GM21423 (cell line): ENCODE results near the gene GSG1L.

Experiments
- ATAC-seq: cut with Tn5 transposase; IDR thresholded peaks from one replicate; pipeline ENCODE4 v1.9.1; 2021; ENCODE audit warnings: mild to moderate bottlenecking, moderate library complexity; ENCODE audit not compliant: unreplicated experiment

GSG1L gene

DNA sequence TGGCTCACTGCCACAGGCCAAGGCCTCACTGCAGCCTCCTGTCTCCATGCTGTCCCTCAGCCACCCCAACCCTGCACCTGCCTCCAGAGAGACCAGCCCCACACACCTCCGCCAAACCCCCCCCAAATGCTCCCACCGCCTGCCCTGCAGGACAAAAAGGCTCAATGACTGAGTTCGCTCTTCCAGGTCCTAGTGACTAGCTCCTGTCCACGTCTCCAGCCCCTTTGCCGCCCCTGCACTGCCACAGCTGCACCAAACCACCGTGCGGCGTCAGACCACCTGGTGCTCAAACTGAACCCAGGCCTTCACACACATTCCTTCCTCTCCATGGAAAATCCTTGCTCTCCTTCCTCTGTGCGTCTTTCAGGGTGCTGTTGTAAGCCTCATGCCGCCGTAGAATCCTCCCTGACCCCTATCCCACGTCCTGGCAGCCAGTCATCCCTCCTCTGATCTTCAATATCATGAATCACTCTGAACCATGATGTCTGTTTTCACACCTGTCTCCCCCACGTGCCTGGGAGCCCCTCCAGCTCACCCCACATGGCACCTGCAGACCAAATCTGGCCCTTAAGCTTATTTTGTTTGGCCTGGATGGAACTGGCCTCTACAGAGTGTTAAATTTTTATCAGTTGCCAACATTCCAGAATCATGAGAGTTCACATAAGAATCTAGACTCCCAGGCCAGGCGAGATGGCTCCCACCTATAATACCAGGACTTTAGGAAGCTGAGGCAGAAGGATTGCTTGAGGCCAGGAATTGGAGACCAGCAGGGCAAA, 4.3 kb upstream of the GSG1L start:
- no peak for ATAC-seq

DNA sequence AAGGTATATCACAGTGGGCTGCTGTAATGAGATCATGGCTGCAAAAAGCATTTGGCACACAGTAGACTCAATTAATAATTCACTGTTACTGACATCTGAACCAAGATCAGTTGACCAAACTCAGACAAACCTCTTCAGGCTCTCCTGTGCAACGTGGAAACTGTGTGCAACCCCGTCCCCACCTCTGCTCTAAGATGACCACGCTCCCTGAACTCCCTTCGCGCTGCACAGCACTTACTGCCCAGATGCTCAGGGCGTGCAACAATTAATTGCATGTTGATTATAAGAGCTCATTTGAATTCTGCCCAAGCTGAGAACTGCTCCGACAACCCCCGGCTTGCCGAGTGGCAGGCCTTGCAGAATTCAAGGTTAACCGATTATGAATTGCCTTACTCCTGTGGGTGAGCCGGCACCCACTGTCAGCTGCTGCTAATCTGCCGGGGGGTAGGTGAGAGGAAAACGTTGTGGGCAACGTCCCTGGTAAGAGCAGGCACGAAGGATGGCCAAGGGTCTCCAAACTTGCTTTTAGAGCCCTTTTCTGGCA, 1.3 kb upstream of the GSG1L start:
- ATAC-seq = no peak

DNA sequence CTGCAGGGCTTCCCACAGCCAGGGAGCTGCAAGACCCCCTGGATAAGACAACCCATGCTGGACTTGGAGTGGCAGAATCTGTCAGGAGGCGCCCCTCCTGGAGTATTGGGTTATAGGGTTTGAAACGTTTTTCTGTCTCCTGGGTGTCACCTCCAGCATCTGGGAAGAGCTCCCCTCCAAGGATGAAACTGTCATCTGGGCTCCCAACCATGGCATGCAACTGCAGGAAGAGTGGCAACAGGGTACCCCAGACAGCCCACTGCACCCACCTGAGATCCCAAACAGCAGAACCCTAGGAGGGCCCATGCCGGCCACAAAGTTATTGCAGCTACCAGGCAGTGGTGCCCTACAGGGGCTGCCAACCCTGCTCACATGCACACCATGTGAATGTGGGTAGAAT, 636 bp upstream of the GSG1L start:
- no peak for ATAC-seq

DNA sequence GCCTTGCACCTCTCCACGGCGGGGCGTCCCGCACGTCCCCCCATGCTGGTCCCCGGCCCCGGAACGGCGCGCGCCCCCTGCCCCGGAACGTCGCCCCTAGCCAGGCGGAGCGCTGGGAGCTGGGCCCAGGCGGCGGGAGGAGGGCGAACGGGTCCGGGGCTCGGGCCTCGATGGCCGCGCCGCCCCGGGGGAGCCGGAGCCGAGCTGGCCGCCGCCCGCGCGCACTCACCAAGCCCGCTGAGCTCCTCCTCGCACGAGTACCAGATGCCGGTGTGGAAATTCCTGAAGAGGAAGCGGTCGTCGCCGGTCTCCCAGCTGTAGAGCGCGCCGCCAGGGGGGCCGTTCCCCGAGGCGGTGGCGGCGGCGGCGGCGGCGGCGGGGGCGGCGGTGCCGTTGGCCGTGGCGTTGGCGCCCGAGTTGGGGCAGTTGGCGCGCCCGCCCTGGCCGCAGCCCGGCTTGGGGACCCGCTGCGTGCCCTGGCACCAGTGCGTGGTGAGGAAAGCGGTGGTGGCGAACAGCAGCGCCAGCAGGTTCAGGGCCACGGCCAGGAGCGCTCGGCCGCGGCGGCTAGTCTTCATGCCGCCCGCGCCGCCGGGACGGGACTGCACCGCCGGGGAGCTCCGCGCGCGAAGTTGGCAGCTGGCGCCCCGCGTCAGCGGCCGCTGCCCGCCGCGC, 530 bp downstream of the GSG1L start:
- ATAC-seq = no peak

- no peak for ATAC-seq
These were observed 1.2 kb downstream of the GSG1L start for GRCh38 chr16:28062261-28062846.

- ATAC-seq = no peak
These were observed 2.0 kb downstream of the GSG1L start for GRCh38 chr16:28061352-28062101.

DNA sequence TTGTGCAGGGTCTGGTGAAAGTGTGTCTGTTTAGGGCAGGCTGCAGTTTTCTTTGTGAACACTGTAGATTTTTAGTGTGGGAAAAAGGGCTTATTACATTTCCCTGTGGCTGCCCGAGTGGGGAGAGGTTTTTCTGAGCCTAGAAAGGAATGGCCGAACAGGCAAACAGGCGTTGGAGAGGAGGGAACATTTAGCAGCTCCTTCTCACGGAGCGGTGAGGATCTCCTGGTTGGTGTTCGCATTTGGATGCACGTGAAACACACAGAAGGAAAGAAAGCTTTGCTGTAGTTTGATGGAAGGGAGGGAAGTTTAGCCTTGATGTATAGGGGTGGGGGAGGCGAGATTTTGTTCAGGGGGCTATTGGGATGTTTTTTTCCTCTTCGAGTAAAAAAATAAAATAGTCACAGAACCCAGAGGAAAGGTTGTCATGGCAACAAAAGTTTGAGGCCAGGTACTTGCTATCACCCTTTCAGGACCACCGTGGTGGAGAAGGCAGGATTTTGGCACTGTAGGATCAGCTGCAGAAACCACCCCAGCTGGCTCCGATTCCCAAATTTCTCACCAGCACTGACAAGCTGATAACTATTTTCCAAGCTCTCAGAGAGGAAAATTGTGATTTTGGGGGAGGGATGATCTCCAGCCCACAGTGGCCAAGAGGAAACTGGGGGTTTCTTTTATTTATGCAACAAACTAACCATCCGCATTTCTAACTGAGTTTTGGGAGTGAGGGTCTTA, 3.5 kb downstream of the GSG1L start:
- no peak for ATAC-seq

- ATAC-seq = no peak
These were observed 4.5 kb downstream of the GSG1L start for GRCh38 chr16:28058839-28059589.

- no peak for ATAC-seq
These were observed 5.6 kb downstream of the GSG1L start for GRCh38 chr16:28057949-28058348.

DNA sequence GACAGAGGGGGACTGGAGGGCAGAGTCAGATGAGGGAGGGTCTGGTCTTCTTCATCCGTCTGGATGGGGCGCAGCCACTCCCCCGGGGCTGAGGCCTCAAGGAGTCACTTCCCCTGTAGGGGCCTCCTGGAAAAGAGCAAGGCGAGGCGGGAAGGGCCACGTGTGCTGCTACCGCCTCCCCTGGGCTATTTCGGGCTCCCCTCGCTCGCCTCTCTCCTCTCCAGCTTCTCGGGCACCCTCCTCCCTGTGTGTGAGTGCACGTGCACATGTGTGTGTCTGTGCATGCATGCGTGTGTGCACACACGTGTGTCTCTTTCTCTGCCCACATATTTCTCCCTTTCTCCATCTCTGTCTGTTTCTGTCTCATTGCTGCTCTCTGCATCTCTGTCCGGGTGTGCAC, 10.1 kb downstream of the GSG1L start:
- no peak for ATAC-seq

DNA sequence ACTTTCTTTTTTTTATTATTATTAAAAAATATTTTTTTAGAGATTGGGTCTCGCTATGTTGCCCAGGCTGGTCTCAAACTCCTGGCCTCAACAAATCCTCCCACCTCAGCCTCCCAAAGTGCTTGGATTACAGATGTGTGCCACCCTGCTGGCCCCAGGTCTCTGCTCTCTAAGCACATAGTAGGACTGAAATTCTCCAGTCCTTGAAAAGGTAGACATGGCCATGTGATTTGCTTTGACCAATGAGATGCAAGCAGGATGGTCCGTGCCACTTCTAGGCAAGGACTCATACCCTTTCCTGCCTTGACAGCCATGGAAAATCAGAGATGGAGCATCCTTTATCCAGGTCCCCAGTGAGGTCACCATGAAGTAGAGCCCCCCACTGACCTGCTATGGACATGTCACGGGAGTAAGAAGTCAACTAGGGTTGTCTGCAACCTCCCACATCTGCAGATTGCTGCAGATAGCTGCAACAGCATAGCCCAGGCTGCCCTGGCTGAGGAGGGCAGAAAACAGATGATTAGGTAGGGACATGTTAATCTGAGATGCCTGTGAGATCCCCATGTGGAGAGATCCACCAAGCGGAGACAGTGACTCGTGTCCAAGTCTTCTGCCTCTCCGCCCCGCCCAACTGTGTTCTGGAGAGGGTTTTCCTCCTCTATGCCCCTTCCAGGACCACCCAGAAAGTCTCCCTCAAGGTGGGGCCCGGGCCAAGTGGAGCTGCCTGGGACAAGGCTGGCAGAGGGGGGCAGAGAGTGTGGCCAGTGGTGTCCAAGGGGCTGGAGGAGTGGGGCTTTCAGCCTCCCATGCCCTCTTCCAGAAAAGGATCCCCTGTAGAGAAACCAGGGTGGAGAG, 11.0 kb downstream of the GSG1L start:
- no peak for ATAC-seq

- ATAC-seq = no peak
These were observed 12.0 kb downstream of the GSG1L start for GRCh38 chr16:28051486-28051885.

- no peak for ATAC-seq
These were observed 20.7 kb downstream of the GSG1L start for GRCh38 chr16:28042811-28043210.

DNA sequence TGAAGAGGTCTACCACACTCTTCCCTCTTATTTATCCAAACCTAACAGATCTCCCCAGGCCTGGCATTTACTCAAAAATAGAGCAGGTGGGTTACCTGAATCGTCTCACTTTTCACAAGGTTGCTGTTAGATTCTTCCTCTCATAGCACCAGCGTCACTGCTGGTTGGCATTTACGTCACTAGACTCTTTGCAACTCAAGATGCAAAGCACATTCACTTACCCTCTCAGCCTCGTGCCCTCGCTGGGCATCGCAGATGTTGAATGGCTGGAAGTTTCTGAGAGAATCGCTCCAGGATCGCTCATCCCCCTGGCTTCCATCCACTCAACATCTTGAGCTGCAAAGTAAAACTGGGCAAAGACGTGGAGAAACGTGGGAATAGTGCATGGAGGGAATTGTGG, 21.9 kb downstream of the GSG1L start:
- no peak for ATAC-seq

GRCh38 chr16:28040039-28040438, 23.5 kb downstream of the GSG1L start:
- ATAC-seq = no peak

GRCh38 chr16:28039493-28039892, 24.0 kb downstream of the GSG1L start:
- ATAC-seq = no peak

- no peak for ATAC-seq
These were observed 25.1 kb downstream of the GSG1L start for GRCh38 chr16:28038409-28038808.

DNA sequence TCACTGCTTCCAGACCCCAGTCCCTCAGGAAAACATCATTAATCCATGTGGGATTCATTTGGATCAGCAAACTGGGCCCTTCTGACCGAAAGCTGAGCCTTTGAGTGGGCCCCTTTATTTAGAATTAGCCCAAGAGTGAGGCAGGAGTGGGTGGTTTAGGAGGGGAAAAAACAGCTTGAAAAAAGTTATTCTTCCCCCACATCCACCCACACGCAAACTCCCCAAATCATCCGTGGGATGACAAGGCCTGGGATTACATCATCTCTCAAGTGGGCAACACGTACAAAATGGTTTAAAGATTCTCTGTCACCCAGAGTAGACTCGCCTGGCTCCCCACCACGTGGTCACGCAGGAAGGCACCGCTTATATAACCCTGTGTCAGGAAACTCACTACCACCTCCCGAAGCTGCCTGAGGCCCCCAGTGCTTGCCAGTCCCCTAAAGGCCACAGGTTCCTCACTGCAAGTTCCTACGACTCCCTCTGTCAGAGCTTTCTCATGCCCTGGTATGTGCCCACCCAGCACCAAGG, 27.6 kb downstream of the GSG1L start:
- no peak for ATAC-seq

DNA sequence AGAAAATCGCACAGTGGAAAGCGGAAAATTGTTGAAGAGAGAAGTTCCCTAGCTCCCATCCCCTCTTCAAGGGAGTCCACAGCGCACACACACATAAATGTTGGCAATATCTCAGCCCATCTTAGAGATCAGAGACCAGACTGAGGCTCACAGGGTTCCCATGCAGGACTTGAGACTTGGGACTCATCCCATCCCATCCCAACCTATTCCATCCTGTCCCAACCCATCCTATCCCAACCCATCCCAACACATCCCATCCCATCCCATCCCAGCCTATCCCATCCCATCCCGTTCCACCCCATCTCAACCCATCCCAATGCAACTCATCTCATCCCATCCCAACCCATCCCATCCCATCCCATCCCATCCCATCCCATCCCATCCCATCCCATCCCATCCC, 29.6 kb downstream of the GSG1L start:
- ATAC-seq = no peak
